Occipital lobe (tissue), 1 donor: ENCODE data around the gene NEURL1. TPM values are rescaled to one million over a fixed set of nuclear protein-coding genes. Genes with fewer than 3 reads are reported as not detected.

Experiments
- total RNA-seq: library from RNA; depleted of rRNA; stranded (reverse); fragments of >200 nt; gene quantifications from one replicate; pipeline ENCODE4 v1.2.3, GENCODE V29; 2014

The NEURL1 gene
- total RNA-seq, 1 donor from 2014 or later = 25.1 TPM

Other genes with a start within 250 kb of the NEURL1 start
- 0.16 TPM for gene RPEL1, start 247.8 kb upstream of the NEURL1 start, total RNA-seq
- 177 TPM for gene INA, start 216.6 kb upstream of the NEURL1 start, total RNA-seq
- 12.5 TPM for gene PCGF6, start 142.6 kb upstream of the NEURL1 start, total RNA-seq
- gene TAF5, start 125.7 kb upstream of the NEURL1 start, total RNA-seq = 13.1 TPM
- 121 TPM for gene ATP5MK, start 97.2 kb upstream of the NEURL1 start, total RNA-seq
- 24.3 TPM for gene PDCD11, start 97.1 kb upstream of the NEURL1 start, total RNA-seq
- gene CALHM2, start 41.3 kb upstream of the NEURL1 start, total RNA-seq = 3.1 TPM
- gene CALHM1, start 34.8 kb upstream of the NEURL1 start, total RNA-seq = not detected
- gene CALHM3, start 14.5 kb upstream of the NEURL1 start, total RNA-seq = not detected